Activated naive CD8-positive, alpha-beta T cell treated with anti-CD3 and anti-CD28 coated beads for 36 hours (primary cell): ENCODE results near the gene DSCAML1. TPM values are rescaled to one million over a fixed set of nuclear protein-coding genes. Genes with fewer than 3 reads are reported as not detected.
"Not testable (repeated sequence)": the region's sequence is repeated elsewhere in the genome, so short reads cannot be mapped to it uniquely, and the experiment has no call there.

Experiments used
- DNase-seq: peaks from one replicate; pipeline ENCODE4 v3.0.0; 2021
- H3K27ac Mint-ChIP-seq: one replicate; pipeline ENCODE4 v1.8.0; 2022; ENCODE audit warnings: mild to moderate bottlenecking, moderate library complexity, mixed read lengths
- H3K27me3 Mint-ChIP-seq: one replicate; pipeline ENCODE4 v1.8.0; 2022; ENCODE audit warnings: mild to moderate bottlenecking, mixed read lengths
- H3K36me3 Mint-ChIP-seq: one replicate; pipeline ENCODE4 v1.8.0; 2021; ENCODE audit warnings: mild to moderate bottlenecking, mixed read lengths
- H3K4me1 Mint-ChIP-seq: one replicate; pipeline ENCODE4 v1.8.0; 2021; ENCODE audit warnings: mixed read lengths
- H3K4me3 Mint-ChIP-seq: one replicate; pipeline ENCODE4 v1.8.0; 2022; ENCODE audit warnings: mild to moderate bottlenecking, moderate library complexity, mixed read lengths
- H3K9me3 Mint-ChIP-seq: one replicate; pipeline ENCODE4 v1.8.0; 2022; ENCODE audit warnings: mixed read lengths
- total RNA-seq, 2 experiments: library from RNA; stranded (reverse); gene quantifications; one replicate each; pipeline ENCODE4 v1.2.3, GENCODE V29; 2021

DSCAML1 gene
- total RNA-seq, 2 experiments from 2014 or later: 0.87 to 0.94 TPM

DNA sequence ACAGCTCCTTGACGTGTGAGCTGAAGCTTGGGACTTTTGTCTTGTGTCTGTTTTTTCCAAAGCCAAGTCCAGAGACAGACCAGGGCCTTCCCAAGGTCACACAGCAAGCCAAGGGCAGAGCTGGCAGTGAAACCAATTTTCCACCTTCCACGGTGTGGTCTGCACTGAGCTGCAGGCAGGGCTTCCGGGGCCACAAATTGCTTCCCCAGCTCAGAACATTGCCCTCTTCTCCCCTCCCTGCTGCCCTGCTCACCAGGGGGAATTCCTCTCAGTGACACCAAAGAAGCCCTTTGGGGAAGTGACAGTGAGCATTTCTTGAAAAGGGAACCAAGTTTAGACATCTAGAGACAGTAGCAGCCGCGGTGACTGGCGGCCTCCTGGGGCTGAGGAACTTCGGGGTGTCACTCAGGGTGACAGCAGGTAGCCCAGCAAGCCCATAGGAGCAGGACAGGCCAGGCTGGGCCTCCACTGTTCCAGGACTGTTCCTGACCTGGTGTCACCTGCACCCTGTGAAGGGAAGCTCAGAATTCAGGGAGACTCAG is 18.3 kb upstream of the DSCAML1 start:
- peaks cover 3% of the 10 kb centered on the region for H3K36me3 Mint-ChIP-seq

DNA sequence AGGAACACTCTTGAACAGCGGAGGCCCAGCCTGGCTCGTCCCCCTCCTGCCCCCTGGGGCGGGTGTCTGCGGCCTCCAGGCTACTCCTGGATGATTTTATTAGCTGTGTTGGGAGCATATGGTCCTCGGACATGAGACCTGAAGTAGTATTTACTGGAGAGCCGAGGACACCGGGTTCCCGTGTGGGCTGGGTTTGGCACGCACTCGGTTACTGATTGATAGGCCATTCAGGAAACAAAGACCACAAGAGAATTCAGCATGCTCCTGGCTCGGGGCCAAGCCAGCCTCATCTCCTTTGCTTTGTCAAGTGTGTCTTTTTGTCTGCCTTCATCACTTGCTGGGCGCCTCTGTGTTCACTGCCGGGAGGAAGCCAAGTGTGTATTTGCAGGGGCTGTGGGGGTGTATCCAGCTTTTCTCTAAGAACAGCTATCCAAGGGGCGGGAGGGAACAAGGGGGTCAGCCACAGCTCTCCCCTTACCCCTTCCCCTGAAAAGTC is 17.8 kb upstream of the DSCAML1 start:
- H3K27me3 Mint-ChIP-seq: no peaks in the 10 kb centered on the region
- H3K4me1 Mint-ChIP-seq: peaks cover 47% of the 10 kb centered on the region
- H3K9me3 Mint-ChIP-seq: peaks cover 2% of the 10 kb centered on the region
- H3K36me3 Mint-ChIP-seq: peaks cover 3% of the 10 kb centered on the region
- peak overlapping the region; percentile 95 for H3K27ac Mint-ChIP-seq
- DNase-seq: peak; percentile 84
- peak overlapping the region; percentile 56 for H3K4me3 Mint-ChIP-seq

More for the DNA sequence above, 18.3 kb upstream of the DSCAML1 start:
- H3K4me1 Mint-ChIP-seq: peaks cover 49% of the 10 kb centered on the region
- peak overlapping the region; percentile 56 for H3K4me3 Mint-ChIP-seq
- peak; percentile 80 for DNase-seq
- H3K27me3 Mint-ChIP-seq: no peaks in the 10 kb centered on the region
- peaks cover 2% of the 10 kb centered on the region for H3K9me3 Mint-ChIP-seq
- H3K27ac Mint-ChIP-seq: peak overlapping the region; percentile 95

DNA sequence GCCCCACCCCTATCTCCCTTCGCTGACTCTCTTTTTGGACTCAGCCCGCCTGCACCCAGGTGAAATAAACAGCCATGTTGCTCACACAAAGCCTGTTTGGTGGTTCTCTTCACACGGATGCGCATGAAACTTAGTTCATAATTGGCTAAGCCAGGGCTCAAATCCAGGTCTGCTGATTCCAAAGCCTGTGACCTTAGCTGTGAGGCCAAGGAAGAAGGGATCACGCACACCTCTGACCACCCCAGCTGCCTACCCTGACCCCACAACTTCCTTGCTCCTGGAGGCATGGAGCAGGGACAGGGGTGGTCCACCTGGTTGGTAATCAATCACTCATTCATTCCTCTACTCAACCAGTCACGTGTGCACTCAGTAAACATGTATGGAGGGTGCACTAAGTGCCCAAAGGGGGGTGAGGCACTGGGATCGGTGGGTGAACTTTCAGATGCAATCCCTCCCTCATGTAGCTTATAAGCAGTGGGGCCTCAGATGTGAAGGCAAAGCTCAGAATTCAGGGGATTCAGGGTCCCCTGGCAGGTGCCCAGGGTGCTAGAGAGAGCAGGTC is 17.3 kb upstream of the DSCAML1 start:
- DNase-seq: no peak
- Mint-ChIP-seq H3K27me3 (no peaks in the 10 kb centered on the region), H3K9me3 (peaks cover 2% of the 10 kb centered on the region), H3K27ac (peak overlapping the region; percentile 95), H3K36me3 (peaks cover 3% of the 10 kb centered on the region), H3K4me1 (peaks cover 50% of the 10 kb centered on the region), H3K4me3 (no peak overlapping the region)

DNA sequence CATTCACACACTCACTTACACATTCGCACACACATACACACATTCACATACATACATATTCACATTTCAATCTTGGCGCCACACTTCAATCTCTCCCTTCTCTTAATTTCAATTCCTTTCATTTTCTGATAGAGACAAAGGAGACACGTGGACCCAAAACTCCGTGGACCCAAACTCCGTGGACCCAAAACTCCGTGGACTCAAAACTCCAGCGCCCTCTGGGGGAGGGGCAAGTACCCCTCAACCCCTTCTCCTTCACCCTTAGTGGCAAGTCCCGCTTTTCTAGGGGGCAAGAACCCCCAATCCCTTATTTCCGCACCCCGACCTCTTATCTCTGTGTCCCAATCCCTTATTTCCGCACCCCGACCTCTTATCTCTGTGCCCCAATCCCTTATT is 13.0 kb upstream of the DSCAML1 start:
- H3K4me1 Mint-ChIP-seq: peaks cover 17% of the 10 kb centered on the region
- H3K9me3 Mint-ChIP-seq, H3K4me3 Mint-ChIP-seq, H3K27ac Mint-ChIP-seq, H3K36me3 Mint-ChIP-seq, H3K27me3 Mint-ChIP-seq, DNase-seq: not testable (repeated sequence)

DNA sequence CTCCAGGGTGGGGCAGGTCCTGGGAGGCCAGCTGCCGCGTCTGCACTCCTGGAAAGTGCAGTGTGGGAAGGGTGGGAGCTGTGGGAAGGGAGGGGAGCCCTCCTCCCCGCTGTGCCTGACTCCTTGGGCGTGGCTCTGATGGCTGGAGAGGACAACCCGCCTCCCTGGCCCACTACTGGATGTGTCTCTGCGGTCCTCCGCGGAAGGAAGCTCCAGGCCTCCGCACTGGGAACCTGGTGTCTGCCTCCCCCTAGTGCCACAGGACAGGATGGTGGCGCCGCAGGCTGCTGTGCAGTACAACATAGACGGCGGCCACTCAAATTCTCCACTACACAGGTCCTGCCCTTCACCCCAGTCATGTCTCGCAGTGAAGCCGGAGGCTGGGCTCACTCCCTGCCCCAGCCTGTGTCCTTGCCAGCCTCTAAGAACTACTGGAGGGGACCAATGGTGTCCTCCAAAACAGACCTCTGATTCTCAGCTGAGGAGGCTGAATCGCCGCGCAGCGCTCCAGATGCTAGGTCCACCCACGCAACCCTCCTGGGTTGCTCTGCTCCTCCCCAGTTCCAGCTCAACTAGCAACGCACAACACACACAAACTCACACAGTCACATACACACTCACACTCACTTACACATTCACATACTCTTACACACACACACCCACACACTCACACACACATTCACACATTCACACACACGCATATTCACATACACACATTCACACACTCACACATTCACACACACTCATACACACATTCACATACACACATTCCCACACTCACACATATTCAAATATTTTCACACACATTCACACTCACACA is 12.4 kb upstream of the DSCAML1 start:
- H3K9me3 Mint-ChIP-seq: no peaks in the 10 kb centered on the region
- H3K27ac Mint-ChIP-seq: no peak overlapping the region
- DNase-seq: peak; percentile 62
- no peaks in the 10 kb centered on the region for H3K36me3 Mint-ChIP-seq
- H3K4me1 Mint-ChIP-seq: peaks cover 10% of the 10 kb centered on the region
- H3K27me3 Mint-ChIP-seq: no peaks in the 10 kb centered on the region
- no peak overlapping the region for H3K4me3 Mint-ChIP-seq

DNA sequence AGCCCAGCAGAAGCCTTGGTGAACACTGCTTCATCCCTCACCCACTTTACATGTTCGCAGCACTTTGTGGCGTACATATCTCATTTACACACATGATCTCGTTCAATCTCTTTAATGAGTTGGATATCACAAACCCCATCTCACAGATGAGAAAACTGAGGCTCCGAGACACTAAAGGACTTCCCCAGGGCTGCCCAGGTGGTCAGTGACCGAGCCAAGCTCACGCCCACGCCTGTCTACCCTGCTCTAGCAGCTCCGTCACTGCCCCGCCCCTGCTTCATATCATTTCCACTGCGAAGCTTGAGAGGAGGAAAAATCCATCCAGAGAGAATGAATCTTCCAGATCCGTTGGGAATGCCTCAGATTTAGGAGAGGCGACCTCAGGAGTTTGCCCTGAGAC is 11.8 kb upstream of the DSCAML1 start:
- H3K9me3 Mint-ChIP-seq: no peaks in the 10 kb centered on the region
- H3K27ac Mint-ChIP-seq: no peak overlapping the region
- no peaks in the 10 kb centered on the region for H3K27me3 Mint-ChIP-seq
- H3K36me3 Mint-ChIP-seq: no peaks in the 10 kb centered on the region
- H3K4me1 Mint-ChIP-seq: peaks cover 6% of the 10 kb centered on the region
- H3K4me3 Mint-ChIP-seq: no peak overlapping the region
- no peak for DNase-seq

DNA sequence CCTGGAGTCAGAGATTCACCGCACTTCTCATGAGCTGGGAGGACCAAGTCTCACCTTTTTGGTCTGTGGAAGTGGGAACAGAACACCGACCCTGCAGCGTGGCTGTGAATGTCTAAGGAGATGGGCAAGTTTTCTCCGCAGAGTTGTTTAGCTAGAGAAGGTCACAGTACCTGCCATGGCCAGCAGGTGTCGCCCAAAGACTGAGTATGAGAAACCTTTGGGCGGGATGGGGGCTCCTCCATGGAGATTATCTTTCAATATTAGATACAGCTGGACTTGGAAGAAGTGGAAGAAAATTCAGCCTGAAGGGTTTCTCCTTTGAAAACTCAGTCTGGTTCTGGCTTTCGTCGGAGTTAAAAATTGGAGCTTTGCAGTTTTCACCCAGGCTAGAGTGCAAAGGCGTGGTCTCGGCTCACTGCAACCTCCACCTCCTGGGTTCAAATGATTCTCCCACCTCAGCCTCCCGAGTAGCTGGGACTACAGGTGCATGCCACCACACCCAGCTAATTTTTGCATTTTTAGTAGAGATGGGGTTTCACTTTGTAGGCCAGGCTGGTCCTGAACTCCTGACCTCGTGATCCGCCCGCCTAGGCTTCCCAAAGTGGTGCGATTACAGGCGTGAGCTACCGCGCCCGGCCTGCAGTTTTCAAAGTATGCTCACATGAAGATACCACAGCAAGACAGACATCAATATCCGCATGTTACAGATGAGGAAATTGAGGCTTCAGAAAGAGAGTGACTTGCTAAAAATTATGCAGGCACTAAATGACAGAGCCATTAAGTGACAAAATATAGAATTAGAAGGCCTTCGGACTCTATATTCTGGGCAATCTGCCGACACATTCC is 10.7 kb upstream of the DSCAML1 start:
- no peaks in the 10 kb centered on the region for H3K36me3 Mint-ChIP-seq
- H3K27ac Mint-ChIP-seq: no peak overlapping the region
- H3K27me3 Mint-ChIP-seq: no peaks in the 10 kb centered on the region
- DNase-seq: peak; percentile 64
- peaks cover 6% of the 10 kb centered on the region for H3K4me1 Mint-ChIP-seq
- H3K4me3 Mint-ChIP-seq: no peak overlapping the region
- H3K9me3 Mint-ChIP-seq: no peaks in the 10 kb centered on the region

DNA sequence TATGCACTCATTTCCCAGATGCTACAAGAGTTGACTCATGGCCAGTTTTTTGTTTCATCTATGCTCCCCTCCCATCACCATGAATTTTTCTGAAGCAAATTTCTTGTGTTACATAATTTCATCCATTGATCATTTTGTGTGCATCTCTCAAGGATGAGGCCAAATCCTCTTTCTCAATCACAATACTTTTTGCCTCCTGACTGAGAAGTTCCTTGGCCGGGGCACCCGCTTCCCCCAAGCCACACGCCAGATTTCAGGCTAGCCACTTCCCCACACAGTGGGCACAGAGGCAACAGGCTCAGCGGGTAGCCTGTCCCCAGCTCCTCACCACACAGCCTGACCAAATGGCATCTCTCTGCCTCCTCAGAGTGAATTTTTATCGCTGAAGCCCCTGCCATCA is 9.8 kb upstream of the DSCAML1 start:
- Mint-ChIP-seq H3K27me3 (no peaks in the 10 kb centered on the region), H3K4me1 (peaks cover 6% of the 10 kb centered on the region), H3K27ac (no peak overlapping the region), H3K4me3 (no peak overlapping the region), H3K9me3 (no peaks in the 10 kb centered on the region), H3K36me3 (no peaks in the 10 kb centered on the region)
- no peak for DNase-seq

DNA sequence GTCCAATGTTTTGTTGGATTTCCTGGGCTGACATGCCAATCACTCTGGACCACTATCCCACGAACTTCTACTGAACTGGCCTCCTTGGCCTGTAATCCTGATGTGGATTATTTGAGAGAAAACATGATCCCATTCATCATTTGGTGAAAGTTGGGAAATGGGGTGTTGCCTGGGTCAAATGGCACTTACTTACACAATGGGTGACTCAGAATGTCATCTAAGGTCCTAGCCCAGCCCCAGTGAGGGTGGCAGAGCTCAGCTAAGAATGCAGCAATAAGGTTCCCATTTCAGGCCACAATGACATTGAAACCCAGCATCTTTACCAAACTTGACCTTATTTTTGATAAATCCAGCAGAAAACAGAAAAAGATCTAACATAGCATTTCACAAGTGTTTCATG is 8.0 kb upstream of the DSCAML1 start:
- Mint-ChIP-seq H3K36me3 (no peaks in the 10 kb centered on the region), H3K4me3 (no peak overlapping the region), H3K27ac (no peak overlapping the region), H3K9me3 (no peaks in the 10 kb centered on the region), H3K4me1 (peaks cover 6% of the 10 kb centered on the region), H3K27me3 (no peaks in the 10 kb centered on the region)
- no peak for DNase-seq

DNA sequence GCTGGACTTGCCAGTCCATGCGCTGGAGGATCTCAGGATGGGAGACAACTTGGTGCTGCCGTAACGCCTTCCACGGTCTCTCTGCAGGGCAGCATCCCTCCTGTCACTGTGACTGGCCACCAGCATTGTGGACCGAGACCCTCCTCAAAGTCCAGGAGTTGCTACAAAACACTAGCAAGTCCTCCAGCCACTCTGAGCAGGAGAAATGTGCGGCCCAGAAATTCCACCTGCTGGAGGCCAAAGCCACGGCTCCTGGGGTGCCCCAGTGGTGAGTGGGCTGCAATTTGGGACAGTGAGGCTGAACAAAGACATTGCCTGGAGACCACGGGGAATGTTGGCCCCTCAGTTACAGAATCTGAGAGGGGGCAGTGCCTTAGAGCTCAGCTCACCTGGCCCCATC is 6.9 kb upstream of the DSCAML1 start:
- Mint-ChIP-seq H3K4me3 (no peak overlapping the region), H3K27me3 (peaks cover 4% of the 10 kb centered on the region), H3K9me3 (no peaks in the 10 kb centered on the region), H3K36me3 (no peaks in the 10 kb centered on the region), H3K27ac (no peak overlapping the region), H3K4me1 (peaks cover 2% of the 10 kb centered on the region)
- no peak for DNase-seq

DNA sequence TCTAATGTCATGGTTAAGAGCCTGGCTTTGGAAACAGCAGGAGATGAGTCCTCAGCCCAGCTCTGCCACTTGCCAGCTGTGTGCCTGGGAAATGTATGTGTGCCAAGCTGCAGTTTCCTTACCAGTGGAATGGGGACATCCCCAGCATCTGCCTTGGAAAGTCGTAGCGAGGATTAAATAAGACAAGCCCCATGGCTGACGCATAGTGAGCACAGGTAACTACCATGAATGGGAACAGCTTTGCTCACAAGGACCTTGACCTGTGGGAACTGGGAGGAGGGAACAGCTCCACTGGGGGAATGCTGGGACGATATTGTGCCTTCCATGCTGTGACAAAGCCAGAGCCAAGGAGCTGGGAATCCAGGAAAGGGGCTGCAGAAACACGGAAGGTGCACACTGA is 2.6 kb upstream of the DSCAML1 start:
- no peak overlapping the region for H3K4me3 Mint-ChIP-seq
- no peak for DNase-seq
- peaks cover 8% of the 10 kb centered on the region for H3K4me1 Mint-ChIP-seq
- no peaks in the 10 kb centered on the region for H3K36me3 Mint-ChIP-seq
- no peak overlapping the region for H3K27ac Mint-ChIP-seq
- H3K9me3 Mint-ChIP-seq: no peaks in the 10 kb centered on the region
- H3K27me3 Mint-ChIP-seq: peaks cover 40% of the 10 kb centered on the region

DNA sequence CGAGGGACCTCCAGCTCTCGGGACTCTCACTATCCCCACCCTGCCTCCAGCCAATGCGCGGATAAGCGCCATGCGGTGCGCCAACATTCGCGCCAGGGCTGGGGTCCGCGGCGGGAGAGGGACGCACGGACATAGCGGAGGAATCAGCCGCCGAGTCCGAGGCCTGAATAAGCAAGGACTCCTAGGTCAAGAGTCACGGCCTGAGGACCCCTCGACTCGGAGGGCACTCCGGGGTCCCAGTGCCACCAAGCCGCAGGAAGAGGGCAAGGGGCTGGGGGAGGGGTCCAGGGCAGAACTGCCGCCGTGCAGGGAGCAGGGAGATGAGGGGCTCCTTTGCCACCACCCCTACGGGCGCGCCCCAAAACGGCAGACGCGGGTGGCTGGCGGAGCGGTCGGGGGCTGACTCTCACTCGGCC is 552 bp downstream of the DSCAML1 start:
- H3K4me1 Mint-ChIP-seq: peaks cover 8% of the 10 kb centered on the region
- peak overlapping the region; percentile 7 for H3K4me3 Mint-ChIP-seq
- H3K9me3 Mint-ChIP-seq: no peaks in the 10 kb centered on the region
- H3K36me3 Mint-ChIP-seq: no peaks in the 10 kb centered on the region
- DNase-seq: no peak
- H3K27ac Mint-ChIP-seq: no peak overlapping the region
- peaks cover 61% of the 10 kb centered on the region for H3K27me3 Mint-ChIP-seq

DNA sequence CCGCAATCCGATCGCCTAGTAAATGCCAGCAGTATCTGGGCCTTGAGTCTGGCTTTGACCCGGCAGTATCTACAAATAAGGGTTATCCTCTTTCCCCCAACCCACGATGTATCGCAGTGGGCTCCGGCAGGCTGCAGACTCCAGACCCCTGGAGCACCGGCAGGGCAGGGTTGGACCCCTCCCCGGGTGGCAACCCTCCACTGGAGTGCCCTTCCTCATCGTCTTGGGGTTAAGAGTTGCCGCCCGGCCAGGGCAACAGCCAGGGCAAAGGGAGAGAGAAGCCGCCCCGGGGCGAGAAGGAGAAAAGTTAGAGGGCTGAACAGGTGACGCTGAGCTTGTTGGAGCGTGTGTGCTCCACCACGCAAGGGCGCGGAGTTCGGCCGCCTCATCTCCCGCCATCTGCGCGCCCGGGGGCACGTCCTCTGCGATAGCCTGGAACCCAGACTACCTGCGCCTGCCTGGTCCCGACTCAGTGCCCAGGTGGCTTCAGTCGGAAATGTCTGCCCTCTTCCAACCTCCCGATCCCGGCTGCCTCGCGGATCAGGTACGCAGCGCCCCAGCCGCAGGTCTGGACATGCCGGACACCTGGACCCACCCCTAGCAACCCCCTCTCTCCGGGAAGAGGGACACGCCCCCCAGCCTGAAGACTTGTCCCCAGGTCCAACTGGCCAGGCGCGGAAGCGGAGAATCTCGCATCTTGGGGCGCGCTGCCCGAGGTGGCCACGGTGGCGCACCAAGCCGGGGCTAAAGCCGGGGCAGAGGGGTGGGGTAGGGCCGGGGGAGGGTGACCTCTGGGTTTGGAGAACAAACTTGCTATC is 1.2 kb downstream of the DSCAML1 start:
- H3K27ac Mint-ChIP-seq: no peak overlapping the region
- H3K4me3 Mint-ChIP-seq: peak overlapping the region; percentile 42
- no peaks in the 10 kb centered on the region for H3K36me3 Mint-ChIP-seq
- no peak for DNase-seq
- peaks cover 8% of the 10 kb centered on the region for H3K4me1 Mint-ChIP-seq
- H3K9me3 Mint-ChIP-seq: no peaks in the 10 kb centered on the region
- peaks cover 61% of the 10 kb centered on the region for H3K27me3 Mint-ChIP-seq
